OCI-LY1 (cell line): Measurements from ENCODE around the gene SUFU.

Source experiments
- EZH2 ChIP-seq: fragments of 200-600 bp; sonication (generic), shearing (Covaris generic); IDR thresholded peaks from 2 replicates; pipeline ENCODE4 v1.8.0; 2017; ENCODE audit warnings: borderline replicate concordance, mixed run types, mild to moderate bottlenecking, antibody characterized with exemption, low read length, moderate library complexity, mixed read lengths
- TF ChIP-seq, protein P1 (sequence below): fragments of 200-600 bp; sonication (generic), shearing (Covaris generic); IDR thresholded peaks from 2 replicates; pipeline ENCODE4 v1.5.1; 2017; ENCODE audit warnings: mild to moderate bottlenecking, antibody characterized with exemption, low read length, moderate library complexity, mixed read lengths

DNA sequence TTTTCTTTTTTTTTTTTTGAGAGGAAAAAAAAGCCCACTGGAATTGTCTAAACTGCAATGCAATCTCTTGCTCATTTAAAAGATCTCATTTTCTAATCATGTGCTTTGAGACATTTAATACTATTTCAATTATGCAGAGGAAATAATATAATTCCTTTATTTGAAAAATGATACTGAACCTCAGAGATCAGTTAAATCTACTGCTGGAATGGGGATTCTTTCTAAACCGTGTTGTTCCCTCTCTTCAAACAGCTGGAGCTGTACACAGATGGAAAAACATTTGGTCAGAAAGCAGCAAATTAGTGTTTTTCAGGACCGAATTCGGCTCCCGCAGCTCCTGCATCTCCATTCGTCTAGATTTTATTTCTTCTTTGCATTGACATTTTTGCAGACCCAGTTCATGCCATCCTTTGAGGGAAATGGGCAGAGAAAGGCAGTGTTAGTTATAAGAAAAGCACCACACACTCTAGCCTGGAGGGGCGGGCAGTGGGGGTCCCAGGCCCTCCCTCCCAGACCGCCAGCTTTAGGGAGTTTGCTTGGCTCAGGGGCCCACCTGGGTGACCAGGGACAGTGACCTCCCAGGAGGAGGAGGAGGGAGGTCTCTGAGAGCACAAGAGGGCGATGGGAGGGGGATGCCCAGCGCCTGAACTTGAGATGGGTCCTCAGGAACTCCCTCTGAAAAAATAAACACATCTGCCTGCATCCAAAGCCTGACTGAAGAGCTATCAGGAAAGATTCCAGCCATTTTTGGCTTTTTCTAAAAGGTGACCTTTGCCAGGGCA is 173.0 kb downstream of the SUFU start:
- TF ChIP-seq, protein P1, sequence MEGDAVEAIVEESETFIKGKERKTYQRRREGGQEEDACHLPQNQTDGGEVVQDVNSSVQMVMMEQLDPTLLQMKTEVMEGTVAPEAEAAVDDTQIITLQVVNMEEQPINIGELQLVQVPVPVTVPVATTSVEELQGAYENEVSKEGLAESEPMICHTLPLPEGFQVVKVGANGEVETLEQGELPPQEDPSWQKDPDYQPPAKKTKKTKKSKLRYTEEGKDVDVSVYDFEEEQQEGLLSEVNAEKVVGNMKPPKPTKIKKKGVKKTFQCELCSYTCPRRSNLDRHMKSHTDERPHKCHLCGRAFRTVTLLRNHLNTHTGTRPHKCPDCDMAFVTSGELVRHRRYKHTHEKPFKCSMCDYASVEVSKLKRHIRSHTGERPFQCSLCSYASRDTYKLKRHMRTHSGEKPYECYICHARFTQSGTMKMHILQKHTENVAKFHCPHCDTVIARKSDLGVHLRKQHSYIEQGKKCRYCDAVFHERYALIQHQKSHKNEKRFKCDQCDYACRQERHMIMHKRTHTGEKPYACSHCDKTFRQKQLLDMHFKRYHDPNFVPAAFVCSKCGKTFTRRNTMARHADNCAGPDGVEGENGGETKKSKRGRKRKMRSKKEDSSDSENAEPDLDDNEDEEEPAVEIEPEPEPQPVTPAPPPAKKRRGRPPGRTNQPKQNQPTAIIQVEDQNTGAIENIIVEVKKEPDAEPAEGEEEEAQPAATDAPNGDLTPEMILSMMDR, result no peak
- no peak for TF ChIP-seq EZH2
